Neural progenitor cell (in vitro differentiated cells): Measurements from ENCODE around the gene PCDHA9.
"Not testable (repeated sequence)": the region's sequence is repeated elsewhere in the genome, so short reads cannot be mapped to it uniquely, and the experiment has no call there.

ENCODE experiments used
- CTCF ChIP-seq: fragments of 200-600 bp; sonication (generic); IDR thresholded peaks from 2 replicates; pipeline ENCODE4 v1.5.1; 2017; ENCODE audit warnings: antibody characterized with exemption, mild to moderate bottlenecking
- EZH2 ChIP-seq: fragments of 200-600 bp; sonication (generic); IDR thresholded peaks from 2 replicates; pipeline ENCODE4 v1.6.1; 2017; ENCODE audit warnings: antibody characterized with exemption, mild to moderate bottlenecking, moderate library complexity
- EZH2phosphoT487 ChIP-seq: fragments of 200-600 bp; sonication (generic); IDR thresholded peaks from 2 replicates; pipeline ENCODE4 v1.6.1; 2017; ENCODE audit warnings: antibody characterized with exemption

- TF ChIP-seq CTCF, EZH2, EZH2phosphoT487: not testable (repeated sequence)
Observed at GRCh38 chr5:140829511-140830501, 18.4 kb upstream of the PCDHA9 start.
